GM18526 (cell line): Measurements from ENCODE around the gene SEL1L.

Experiments used
- POLR2A ChIP-seq: IDR thresholded peaks from 3 replicates; pipeline ENCODE4 v1.6.1; 2011; ENCODE audit not compliant: insufficient read length; ENCODE audit errors: extremely low read depth

The SEL1L gene

DNA sequence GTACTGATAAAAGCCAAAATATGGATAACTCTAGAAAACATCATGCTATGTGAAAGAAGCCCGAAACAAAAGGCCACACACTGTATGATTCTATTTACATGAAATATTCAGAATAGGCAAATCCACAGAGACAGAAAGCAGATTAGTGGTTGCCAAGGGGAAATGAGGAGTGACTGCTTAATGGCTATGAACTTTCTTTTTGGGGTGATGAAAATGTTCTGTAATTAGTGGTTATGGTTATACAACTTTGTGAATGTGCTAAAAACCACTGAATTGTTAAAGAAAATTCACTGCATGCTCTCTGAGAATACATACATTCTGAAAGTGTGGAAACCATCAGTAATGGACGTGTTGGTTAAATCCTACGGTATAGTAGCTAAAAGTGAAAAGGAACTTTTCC is 93.6 kb downstream of the SEL1L start:
- TF ChIP-seq POLR2A, result no peak

DNA sequence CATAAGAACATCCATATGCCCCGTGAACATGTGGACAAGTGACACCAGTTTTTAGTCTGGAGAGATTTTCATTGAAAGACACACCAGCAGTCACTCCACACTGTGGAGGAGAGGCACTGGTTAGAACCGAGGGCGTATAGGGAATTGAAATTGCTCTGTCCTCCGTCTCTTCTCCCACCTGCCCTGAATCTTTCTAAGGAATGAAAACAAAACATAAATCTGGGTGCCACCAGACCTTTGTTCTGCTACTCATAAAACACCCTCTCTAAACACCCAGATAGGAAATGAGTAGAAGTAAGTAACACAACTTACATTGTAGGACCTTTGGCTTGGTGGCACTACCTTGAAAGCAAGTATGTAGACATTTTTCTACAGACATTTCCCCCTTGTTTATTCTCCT is 96.4 kb downstream of the SEL1L start:
- no peak for TF ChIP-seq POLR2A

DNA sequence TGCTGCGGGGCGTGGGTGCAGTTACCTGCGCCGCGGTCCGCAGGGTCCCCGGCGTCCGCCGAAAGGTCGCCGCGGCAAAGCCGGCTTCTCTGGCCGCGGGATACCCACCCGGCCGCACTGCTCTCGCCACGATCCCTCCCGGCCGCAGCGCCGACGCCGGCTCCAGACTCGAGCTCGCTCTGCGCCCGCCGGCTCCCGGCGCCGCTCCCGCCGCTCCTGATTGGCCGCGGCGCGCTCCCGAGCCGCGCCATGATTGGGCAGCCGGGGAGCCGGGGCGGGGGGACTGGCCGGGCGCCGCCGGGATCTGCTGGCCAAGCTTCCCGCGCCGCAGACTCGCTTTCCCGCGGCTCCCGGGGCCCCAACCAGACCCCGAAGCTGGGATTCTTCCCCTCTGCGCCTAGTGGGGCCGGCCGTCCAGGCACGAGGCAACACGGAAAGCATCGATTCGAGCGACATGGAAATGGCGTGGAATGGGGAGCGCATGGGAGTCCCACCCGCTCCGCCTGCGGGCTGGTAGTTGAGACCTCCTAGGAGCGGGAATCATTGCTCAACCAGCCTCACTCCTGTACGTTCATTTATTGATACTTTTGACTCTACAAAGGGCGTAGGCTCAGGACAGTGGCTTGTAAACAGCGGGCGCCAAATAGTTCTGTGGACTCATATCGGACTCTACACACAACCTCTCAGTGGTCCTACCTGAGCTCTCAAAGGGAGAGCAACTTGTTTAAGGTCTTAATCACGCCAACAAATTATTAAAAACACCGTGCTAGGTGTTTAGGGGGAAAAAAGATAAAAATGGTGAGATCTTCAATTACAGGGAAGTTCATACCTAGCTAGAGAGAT is 97.1 kb downstream of the SEL1L start:
- no peak for TF ChIP-seq POLR2A

DNA sequence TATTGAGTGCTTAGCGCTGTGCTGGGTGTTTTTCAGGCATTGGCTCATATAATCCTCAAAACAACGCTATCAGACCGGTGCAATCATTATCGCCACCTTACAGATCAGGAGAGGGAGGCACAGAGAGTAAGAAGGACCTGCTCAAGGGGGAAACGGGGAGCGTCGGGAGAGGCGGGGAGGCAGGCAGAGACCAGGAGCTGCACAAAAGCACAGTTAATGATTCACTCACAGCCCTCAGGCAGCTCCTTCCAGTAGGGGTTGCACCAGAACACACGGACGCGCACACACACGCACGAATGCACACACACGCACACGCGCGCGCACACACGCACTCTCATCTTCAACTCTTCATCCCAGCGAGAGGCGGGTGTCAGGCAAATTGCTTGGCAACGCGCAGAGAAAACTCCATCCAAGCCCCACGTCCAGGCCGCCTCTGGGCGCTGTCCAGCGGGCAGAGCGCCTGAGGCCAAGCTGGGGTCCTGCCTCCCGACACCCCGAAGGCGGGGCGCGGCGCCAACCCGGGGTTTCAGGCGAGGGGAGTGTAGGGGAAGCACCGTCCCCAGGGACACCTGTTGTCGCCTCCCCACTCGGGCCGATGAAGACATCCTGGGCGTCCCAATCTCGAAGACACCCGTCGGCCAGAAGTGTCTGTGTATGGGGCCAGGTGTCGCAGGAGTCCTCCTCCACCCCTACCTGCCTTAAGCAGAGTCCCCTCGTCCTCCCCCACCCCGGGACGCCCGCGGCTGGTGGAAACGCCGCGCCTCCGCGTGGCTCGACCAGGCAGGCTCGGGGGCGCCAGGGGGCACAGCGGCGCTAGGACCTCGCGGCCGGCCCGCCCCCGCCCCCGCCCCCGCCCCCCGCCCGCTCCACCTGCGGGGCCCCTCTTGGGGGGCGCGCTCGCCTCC is 98.0 kb downstream of the SEL1L start:
- no peak for TF ChIP-seq POLR2A

DNA sequence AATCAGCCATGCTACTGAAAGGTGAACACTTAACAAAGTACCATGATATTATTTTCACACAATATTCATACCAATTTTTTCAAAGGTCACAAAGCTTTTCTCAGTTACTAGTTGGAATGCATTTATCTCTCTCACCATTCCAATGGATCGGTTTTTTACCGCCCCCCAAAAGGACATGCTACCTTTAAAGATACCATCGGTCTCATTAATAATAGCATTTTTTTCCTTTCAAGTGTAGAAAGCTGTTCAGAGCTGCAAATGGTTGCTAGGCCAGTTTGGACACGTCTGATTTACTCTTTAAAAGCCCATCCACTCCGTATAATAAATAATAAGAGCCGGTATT is 98.6 kb downstream of the SEL1L start:
- no peak for TF ChIP-seq POLR2A

DNA sequence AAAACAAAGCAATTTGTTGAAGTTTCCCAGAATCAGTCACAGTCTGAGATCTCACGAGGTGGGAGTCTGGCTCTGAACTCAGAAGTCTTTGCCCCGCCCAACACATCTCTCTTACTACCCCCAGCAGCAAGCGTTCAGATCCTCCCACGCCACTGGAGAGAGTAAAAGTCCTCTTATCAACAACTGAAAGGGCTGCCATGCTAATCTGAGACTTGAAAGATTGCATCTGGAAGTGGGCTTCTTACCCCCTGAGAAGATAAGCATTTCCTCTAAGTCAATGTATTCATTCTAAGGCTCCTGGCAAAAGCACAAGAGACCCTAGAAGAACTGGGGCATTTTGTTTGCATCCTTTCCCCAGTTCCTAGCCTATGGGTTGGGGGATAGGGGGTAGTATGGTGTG is 99.4 kb downstream of the SEL1L start:
- TF ChIP-seq POLR2A, result no peak

DNA sequence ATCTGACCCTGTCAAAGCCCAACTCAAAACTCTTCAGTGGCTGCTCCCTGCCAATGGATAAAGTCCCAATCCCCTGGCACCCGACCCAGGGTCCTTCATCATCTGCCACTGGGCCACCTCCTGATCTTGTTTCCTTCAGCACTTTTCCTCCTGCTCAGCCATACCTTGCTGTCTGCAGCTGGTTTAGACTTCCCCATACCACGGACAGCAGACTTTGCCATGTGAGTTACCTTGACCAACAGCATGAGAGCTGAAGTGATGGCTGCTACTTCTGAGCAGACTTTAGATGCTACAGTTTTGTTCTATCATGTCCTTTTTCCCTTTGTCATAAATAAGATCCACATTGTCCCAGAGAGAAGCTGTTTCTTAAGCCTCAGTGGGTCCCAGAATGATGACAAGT is 100.3 kb downstream of the SEL1L start:
- TF ChIP-seq POLR2A, result no peak

DNA sequence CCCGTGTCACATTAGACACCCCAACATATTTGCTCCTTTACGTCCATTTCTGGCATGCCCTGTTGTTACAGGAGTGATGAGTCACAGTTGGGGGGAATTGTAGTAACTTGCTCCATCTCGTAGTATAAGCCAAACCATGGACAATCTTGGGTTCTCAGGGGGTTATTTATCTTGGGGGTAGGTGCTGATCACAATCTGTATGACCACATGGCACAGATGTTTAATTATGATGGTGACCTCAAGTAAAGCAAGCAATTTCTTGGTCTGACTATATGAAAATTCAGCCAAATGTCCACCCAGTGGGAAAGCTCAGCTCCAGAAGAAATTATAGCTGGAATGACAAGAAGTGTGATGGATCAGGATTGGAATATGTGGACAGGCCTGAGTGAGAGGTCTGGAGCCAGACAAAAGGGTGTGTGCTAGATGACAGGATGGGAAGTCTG is 101.4 kb downstream of the SEL1L start:
- TF ChIP-seq POLR2A, result no peak

DNA sequence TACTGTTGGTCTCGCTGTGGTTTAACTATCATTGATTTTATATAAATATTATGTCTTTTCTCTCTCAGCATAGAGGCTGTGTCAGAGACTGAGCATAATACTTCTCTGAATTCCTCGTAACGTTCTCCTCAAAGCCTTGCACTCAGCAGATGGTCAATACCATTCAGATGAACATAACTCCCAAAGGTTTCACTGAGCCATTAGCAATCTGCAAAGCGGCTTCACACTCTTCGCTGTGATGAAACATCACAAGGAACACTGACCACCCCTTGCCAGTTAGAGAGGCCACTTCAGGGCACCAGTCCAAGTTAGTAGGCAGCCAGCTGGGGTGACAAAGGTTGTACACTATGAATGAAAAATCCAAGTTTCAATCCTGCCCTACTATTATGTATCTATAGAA is 103.4 kb downstream of the SEL1L start:
- no peak for TF ChIP-seq POLR2A

DNA sequence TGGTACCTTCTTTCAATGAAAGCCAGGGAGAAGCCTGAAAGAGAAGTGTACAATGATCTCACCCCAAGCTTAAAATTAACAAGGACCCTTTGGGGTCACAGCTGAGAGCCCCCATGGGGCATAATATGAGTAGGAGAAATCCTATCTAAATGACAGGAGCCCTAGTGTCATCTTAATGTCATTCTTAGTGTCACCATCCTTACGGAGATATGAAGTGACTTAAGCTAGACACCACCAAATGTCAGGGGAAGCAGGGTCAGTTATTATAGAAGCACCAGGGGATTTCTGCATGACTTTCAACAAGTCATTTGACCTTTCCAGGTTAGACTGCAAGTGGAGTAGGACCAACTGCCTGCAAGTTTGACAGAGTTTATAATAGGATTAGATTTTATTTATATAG is 104.6 kb downstream of the SEL1L start:
- no peak for TF ChIP-seq POLR2A

DNA sequence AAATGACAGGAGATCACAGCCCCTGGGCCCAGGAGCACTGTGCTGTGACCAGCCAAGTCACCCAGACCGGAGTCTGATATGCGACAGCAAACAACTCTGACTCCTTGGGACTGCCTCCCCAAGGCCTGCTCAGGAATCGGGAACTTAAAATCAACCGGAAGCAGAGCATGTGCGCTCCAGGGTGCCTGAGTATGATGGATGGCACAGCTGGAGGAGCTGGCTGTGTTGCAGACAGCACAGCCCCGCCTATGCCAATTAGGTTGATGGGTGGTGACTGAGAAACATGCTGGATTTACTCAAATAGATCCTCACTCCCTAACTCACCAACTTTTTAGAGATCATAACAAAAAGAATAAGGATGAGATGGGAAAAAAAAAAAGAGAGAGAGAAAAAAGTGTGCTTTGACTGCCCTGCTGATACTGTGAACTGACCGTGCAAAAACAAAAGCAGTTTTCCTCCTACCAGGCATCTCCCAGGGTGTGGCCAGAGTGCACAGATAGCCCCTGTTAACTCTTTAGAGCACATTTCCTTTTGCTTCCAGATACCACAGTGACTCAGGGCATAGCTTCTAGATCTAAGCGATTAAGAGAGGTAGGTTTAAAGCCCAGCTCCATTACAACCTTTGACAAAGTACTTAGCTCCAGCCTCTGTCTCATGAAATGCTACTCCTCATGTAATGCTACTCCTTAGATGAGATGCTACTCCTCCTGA is 106.2 kb downstream of the SEL1L start:
- TF ChIP-seq POLR2A, result no peak

DNA sequence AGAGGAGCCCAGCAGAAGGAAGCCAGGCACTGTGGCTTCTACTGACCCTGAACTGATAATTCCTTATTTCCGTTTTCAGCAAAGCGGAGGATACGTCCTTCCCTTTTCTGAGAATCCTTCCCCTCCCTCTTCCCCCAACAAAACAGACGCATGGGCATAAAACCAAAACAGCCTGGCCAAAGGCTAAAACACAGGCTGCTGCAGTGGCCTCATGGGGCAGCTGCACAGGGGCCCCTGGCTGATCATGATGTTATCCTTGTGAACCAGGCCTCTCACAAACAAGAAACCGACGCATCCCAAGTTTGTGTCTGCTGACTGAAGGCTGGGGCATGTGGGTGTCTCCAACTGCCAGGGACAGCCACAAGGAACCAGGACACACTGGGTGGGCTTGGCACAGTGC is 110.1 kb downstream of the SEL1L start:
- TF ChIP-seq POLR2A, result no peak
